ENCODE measurements around the gene POP7. TPM values are rescaled to one million over a fixed set of nuclear protein-coding genes. Genes with fewer than 3 reads are reported as not detected.
A peak's percentile ranks its signal among the peaks of the same experiment; 100 is the strongest.

POP7 gene
- total RNA-seq, 1 donor from 2014 or later: 20.2 TPM

DNA sequence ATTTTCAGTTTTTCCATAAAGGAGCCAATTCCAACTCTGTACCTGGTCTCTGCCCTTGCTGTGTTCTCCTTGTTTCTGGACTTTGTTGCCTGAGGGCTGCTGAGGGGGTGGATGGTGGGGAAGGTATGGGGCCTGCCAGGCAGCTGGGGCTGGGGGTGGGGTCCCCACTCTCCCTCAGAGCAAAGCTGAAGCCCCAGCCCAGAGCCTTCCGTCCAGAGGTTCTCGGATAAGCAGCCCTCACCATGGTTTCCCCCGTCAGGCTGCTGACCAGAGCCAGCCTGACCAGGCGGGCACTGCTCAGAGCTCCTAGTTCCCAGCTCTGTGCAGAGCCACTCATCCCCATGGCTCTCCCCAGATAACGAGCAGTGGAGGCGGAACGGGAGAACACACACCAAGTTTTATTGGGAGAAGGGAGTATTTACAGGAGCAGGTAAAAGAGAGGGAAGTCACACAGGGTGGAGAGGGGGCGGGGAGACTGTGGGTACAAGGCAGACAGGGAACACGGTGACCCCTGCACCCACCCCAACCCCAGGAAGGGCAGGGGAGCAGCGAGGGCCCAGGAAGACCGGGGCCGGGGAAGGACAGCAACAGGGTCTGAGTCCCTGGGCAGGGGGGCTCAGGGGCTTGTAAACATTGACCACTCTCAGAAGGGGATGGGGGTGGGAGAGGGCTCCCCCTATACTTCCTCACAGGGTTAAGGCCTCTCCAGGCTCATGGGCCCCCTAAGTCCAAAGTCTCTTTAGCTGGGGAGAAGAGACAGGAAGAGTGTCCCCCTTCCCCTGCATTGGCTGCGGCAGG lies 26.6 kb upstream of the POP7 start:
- intact Hi-C loops (cut with DNase I): no loop called here
- H3K4me3 ChIP-seq: no peak overlapping the region
- TF ChIP-seq, protein P1, sequence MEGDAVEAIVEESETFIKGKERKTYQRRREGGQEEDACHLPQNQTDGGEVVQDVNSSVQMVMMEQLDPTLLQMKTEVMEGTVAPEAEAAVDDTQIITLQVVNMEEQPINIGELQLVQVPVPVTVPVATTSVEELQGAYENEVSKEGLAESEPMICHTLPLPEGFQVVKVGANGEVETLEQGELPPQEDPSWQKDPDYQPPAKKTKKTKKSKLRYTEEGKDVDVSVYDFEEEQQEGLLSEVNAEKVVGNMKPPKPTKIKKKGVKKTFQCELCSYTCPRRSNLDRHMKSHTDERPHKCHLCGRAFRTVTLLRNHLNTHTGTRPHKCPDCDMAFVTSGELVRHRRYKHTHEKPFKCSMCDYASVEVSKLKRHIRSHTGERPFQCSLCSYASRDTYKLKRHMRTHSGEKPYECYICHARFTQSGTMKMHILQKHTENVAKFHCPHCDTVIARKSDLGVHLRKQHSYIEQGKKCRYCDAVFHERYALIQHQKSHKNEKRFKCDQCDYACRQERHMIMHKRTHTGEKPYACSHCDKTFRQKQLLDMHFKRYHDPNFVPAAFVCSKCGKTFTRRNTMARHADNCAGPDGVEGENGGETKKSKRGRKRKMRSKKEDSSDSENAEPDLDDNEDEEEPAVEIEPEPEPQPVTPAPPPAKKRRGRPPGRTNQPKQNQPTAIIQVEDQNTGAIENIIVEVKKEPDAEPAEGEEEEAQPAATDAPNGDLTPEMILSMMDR (IDR thresholded peaks at IDR 0.05): no peak
- H3K4me1 ChIP-seq: peaks cover 8% of the 10 kb centered on the region
- H3K36me3 ChIP-seq: peaks cover 76% of the 10 kb centered on the region
- no peaks in the 10 kb centered on the region for H3K9me3 ChIP-seq
- H3K27ac ChIP-seq: peak overlapping the region; percentile 9
- H3K27me3 ChIP-seq: no peaks in the 10 kb centered on the region
- no peak for ATAC-seq
- DNase-seq: no peak

DNA sequence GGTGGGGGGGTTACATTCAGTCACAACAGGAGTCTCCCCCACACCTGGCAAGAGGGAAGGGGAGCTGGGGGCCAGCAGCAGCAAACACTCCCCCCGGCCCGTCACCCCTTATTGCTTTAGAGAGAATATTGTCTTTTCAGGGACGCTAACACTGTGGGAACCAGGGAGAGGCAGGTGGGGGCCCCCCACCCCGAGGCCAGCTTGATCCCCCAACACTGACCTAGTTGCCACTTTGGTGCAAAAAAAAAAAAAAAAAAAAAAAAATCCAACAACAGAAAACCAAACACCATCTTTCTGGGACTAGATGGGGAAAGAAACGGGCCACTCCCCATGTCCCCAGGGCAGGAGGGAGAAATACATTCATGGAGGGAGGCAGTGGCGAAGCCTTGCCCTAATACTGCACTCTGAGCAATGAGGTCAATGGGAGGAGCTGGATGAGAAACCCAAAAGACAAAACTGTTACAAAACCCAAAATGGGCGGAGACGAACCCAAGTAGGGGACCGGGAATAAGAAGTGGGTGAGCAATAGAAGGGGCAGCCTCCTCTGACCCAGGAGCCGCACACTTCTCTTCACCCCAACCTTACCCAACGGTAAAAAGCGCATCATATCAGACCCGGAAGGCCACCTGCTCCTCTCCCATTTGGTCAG lies 25.9 kb upstream of the POP7 start:
- Histone ChIP-seq H3K27me3 (no peaks in the 10 kb centered on the region), H3K27ac (peak overlapping the region; percentile 9), H3K9me3 (no peaks in the 10 kb centered on the region), H3K4me3 (no peak overlapping the region), H3K36me3 (peaks cover 83% of the 10 kb centered on the region), H3K4me1 (peaks cover 8% of the 10 kb centered on the region)
- DNase-seq: no peak
- peak; percentile 2 for ATAC-seq
- TF ChIP-seq, protein P1 (IDR thresholded peaks at IDR 0.05): no peak
- intact Hi-C loops (cut with DNase I): loop anchor here (10.0 kb wide), 3 partner anchors 65 to 205 kb away; partner anchors contain the start of genes MOSPD3 and TSC22D4

DNA sequence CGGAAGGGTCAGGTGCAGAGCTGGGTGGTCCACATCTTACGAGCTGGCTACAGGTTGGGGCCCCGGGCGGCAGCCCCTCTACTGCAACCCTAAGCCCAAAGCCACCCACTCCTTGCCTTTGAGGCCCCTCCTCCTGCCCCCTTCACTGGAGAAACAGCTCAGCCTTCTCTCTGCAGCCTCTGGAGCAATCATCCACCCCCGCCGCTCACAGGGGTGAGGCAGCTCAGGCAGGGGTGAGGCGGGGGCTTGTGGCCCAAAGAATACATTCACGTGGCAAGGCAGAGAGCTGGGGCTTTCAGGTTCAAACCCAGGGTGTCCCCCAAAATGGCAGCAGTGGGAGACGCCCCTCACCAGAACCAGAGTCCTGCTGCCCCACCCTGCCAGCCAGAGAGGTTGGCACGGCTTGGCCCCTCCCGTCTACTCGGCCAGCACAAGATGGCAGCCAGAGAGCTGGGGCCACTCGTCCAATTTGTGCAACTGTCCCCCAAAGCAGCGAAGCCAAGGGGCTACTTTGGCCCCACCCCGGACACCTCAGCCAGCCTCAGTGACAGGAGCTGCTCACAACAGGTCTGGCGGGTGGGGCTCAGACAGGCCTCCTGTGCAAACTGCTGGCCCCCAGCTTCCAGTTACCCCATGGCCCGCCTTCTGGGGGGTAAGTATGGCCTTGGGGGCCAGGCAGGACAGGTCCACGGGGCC lies 25.2 kb upstream of the POP7 start:
- ATAC-seq: no peak
- intact Hi-C loops (cut with DNase I): loop anchor here (10.0 kb wide), 3 partner anchors 66 to 206 kb away; partner anchors contain the start of genes MOSPD3 and TSC22D4
- Histone ChIP-seq H3K27me3 (no peaks in the 10 kb centered on the region), H3K36me3 (peaks cover 90% of the 10 kb centered on the region), H3K9me3 (no peaks in the 10 kb centered on the region), H3K4me3 (no peak overlapping the region), H3K27ac (no peak overlapping the region), H3K4me1 (peaks cover 8% of the 10 kb centered on the region)
- TF ChIP-seq, protein P1 (IDR thresholded peaks at IDR 0.05): no peak
- DNase-seq: no peak

DNA sequence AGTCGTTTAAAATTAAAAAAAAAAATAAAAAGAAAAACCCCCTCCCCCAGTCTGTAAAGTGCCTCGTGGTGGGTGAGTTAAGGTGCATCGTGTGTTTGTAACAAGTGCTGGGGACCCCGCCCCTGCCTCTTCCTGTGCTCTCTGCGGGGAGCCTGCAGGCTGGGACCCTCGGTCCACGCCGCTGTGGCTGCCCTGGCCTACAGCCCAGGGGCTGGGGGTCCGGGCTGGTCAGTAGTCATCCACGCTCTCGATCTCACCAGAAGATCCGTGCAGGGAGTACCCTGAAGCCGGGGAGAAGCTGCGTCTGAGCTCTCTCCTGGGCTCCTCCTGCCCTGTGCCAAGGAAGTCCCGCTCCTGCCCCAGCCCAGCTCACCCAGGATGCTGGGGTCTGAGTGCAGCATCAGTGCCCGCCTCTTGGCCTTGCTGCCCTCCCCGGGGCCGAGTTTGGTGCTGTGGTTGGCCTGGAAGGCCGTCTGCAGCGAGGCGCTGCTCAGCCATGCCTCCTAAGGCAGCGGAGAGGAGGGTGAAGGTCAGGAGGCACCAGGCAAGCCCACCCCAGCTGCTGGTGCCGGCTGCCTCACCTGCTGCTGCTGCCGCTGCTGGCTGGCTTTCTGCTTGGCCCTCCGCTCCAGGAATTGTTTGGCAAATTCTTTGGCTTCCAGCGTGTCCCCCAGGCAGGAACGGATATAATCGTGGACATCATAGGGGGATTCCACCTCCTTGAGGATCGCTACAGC lies 24.3 kb upstream of the POP7 start:
- intact Hi-C loops (cut with DNase I): loop anchor here (10.0 kb wide), 3 partner anchors 67 to 207 kb away; partner anchors contain the start of genes MOSPD3 and TSC22D4
- H3K36me3 ChIP-seq: peaks cover 97% of the 10 kb centered on the region

More for the DNA sequence above, 24.3 kb upstream of the POP7 start:
- Histone ChIP-seq H3K9me3 (no peaks in the 10 kb centered on the region), H3K4me3 (no peak overlapping the region), H3K4me1 (peaks cover 8% of the 10 kb centered on the region), H3K27ac (no peak overlapping the region), H3K27me3 (no peaks in the 10 kb centered on the region)
- no peak for ATAC-seq
- TF ChIP-seq, protein P1 (IDR thresholded peaks at IDR 0.05): no peak
- no peak for DNase-seq
